Left hindlimb (tissue), 1 donor: ENCODE results near the gene NME5.
"Not testable (repeated sequence)": the region's sequence is repeated elsewhere in the genome, so short reads cannot be mapped to it uniquely, and the experiment has no call there.

Source experiments
- DNase-seq: peaks from one replicate; pipeline ENCODE4 v3.0.0-alpha.2; 2018

The NME5 gene

DNA sequence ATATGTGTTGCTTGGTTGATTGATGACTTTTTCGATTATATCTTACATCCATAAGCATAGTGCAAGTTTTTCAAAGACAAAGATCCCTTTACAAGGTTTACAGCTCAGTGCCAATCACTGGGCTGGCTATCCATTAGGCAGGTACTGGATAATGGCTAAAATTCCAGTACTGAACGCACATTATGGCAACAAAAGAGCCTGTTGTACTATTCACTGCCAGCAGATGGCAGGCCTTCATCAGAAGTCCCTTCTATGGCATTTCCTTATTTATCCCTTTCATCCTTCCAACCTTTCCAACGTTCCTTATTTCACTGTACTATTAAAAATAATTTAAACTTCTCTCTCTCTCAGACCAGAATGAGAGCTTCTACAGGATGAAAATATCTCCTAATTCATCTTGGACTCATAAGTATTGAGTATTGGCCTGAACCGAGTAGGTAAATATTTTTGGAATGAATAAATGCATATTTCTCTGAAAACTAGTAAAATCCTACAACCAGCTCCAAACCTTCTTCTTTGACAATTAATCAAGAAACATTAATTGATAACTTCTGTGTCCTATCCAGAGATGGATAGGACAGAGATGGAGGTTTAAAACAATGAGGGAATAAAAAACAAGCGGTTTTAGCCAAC, 62.0 kb downstream of the NME5 start:
- no peak for DNase-seq

DNA sequence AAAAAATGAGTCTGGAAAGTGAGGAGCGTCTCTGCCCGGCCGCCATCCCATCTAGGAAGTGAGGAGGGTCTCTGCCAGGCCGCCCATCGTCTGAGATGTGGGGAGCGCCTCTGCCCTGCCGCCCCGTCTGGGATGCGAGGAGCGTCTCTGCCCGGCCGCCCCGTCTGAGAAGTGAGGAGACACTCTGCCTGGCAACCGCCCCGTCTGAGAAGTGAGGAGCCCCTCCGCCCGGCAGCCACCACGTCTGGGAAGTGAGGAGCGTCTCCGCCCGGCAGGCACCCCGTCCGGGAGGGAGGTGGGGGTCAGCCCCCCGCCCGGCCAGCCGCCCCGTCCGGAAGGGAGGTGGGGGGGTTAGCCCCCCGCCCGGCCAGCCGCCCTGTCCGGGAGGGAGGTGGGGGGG, 69.2 kb downstream of the NME5 start:
- DNase-seq, result not testable (repeated sequence)

DNA sequence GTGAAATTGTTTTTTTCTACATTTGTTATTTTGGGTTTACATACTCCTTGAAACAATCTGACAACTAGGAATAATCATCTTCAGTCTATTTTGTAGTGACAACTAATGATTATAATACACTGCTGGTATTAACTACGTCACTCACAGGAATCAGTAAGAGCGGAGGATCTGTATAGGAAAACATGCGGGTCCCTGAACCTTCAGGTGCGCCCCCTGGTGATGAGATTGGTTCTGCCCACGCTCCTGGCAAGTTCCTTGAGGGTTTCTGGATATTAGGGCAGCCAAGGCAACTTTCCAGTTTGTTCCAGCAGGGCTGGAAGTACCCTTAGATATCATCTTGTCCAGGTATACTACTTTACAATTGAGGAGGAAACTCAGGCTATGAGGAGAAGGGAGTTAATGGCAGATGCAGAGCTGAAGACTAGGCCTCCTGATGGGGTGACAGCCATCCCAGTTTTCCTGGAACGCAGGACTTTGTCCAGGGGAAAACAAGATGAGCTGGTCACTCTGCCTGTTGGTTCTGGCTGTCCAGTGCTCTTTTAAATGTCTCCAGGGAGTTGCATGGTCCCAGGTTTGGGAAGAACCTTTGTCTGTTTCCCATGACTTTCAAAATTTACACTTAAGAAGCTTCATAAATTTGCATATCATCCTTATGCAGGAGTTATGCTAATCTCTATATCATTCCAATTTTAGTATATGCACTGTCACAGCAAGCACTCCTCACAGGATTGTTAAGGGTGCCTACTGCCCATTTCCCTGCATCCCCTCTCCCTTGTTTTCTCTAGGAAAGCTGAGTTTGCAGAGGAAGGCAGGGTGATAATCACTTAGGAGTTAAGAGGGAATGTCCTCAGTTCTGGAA, 70.3 kb downstream of the NME5 start:
- DNase-seq, result no peak

DNA sequence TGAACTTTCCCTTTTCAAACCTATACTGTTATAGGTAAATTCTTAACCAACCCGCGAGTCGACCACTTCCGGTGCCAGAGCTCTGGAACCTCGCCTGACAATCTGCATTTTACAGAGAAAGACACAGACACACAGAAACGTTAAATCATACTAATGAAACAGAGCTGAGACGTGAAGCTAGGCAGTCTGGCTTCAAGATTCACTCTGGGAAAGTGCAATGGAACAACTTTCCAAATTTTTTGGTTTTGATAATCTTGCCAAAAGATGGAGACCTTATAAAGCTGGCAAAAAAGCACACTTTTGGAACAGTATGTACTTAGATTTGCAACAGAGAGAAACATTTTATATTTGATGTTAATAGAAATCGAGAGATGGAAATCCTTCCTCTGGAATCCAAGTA, 71.3 kb downstream of the NME5 start:
- DNase-seq, result no peak
